ENCODE results near the gene PXMP4. TPM values are rescaled to one million over a fixed set of nuclear protein-coding genes. Genes with fewer than 3 reads are reported as not detected.

PXMP4 gene
- total RNA-seq: 1.3 and 6.0 TPM in 2 replicates

GRCh38 chr20:33719989-33720709 is at the start of gene PXMP4:
TSS of gene PXMP4 (minus strand) at chr20:33720310. CDS start at chr20:33720207, 103 bp downstream.

GRCh38 chr20:33731693-33732165 is 11.6 kb upstream of the PXMP4 start, which contains the start of gene ZNF341:
TSS of gene ZNF341 (plus strand) at chr20:33731996. CDS start at chr20:33732022, 26 bp downstream.

GRCh38 chr20:33686100-33686983 is 33.8 kb downstream of the PXMP4 start, which contains the start of gene E2F1:
TSS of gene E2F1 (minus strand) at chr20:33686385. CDS start at chr20:33686264, 121 bp downstream.

GRCh38 chr20:33674294-33675135 is 45.6 kb downstream of the PXMP4 start, which contains the start of gene NECAB3:
TSS of gene NECAB3 (minus strand) at chr20:33674428. CDS start at chr20:33674352, 76 bp downstream.

GRCh38 chr20:33666293-33667244 is 53.5 kb downstream of the PXMP4 start, which contains the start of gene ACTL10:
TSS of gene ACTL10 (plus strand) at chr20:33666943. CDS start at chr20:33667498, 555 bp downstream.

GRCh38 chr20:33662172-33662571 is 57.9 kb downstream of the PXMP4 start, which contains the start of gene C20orf144:
TSS of gene C20orf144 (plus strand) at chr20:33662327. CDS start at chr20:33662346, 19 bp downstream.

Other genes starting within 250 kb of the PXMP4 start
- 9.0 and 9.8 TPM in 2 replicates for gene CBFA2T2, start 230.2 kb downstream of the PXMP4 start, total RNA-seq
- gene C20orf144, start 58.0 kb downstream of the PXMP4 start, total RNA-seq: 0.14 and 0.22 TPM in 2 replicates
- 1.1 and 1.6 TPM in 2 replicates for gene ACTL10, start 53.4 kb downstream of the PXMP4 start, total RNA-seq
- 31.8 and 47.3 TPM in 2 replicates for gene NECAB3, start 45.9 kb downstream of the PXMP4 start, total RNA-seq
- 0.66 and 19.8 TPM in 2 replicates for gene E2F1, start 33.9 kb downstream of the PXMP4 start, total RNA-seq
- gene ZNF341, start 11.7 kb upstream of the PXMP4 start, total RNA-seq: 1.5 and 1.9 TPM in 2 replicates
- gene CHMP4B, start 91.0 kb upstream of the PXMP4 start, total RNA-seq: 26.1 and 61.7 TPM in 2 replicates

Measured in placental pericyte (primary cell).